ENCODE data around the gene MICAL3.
"Not testable (repeated sequence)": the region's sequence is repeated elsewhere in the genome, so short reads cannot be mapped to it uniquely, and the experiment has no call there.

Gene MICAL3

GRCh38 chr22:17770180-17771077 lies 253.9 kb downstream of the MICAL3 start:
- Mint-ChIP-seq H3K4me3 (no peak overlapping the region), H3K9me3 (no peaks in the 10 kb centered on the region), H3K27me3 (ENCODE audit: low read depth, poor library complexity) (no peaks in the 10 kb centered on the region), H3K36me3 (ENCODE audit: low read depth) (no peaks in the 10 kb centered on the region), H3K4me1 (peaks cover 46% of the 10 kb centered on the region), H3K27ac (no peak overlapping the region)
- TF ChIP-seq, protein P1, sequence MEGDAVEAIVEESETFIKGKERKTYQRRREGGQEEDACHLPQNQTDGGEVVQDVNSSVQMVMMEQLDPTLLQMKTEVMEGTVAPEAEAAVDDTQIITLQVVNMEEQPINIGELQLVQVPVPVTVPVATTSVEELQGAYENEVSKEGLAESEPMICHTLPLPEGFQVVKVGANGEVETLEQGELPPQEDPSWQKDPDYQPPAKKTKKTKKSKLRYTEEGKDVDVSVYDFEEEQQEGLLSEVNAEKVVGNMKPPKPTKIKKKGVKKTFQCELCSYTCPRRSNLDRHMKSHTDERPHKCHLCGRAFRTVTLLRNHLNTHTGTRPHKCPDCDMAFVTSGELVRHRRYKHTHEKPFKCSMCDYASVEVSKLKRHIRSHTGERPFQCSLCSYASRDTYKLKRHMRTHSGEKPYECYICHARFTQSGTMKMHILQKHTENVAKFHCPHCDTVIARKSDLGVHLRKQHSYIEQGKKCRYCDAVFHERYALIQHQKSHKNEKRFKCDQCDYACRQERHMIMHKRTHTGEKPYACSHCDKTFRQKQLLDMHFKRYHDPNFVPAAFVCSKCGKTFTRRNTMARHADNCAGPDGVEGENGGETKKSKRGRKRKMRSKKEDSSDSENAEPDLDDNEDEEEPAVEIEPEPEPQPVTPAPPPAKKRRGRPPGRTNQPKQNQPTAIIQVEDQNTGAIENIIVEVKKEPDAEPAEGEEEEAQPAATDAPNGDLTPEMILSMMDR (IDR thresholded peaks at IDR 0.05): no peak
- no peak for DNase-seq

DNA sequence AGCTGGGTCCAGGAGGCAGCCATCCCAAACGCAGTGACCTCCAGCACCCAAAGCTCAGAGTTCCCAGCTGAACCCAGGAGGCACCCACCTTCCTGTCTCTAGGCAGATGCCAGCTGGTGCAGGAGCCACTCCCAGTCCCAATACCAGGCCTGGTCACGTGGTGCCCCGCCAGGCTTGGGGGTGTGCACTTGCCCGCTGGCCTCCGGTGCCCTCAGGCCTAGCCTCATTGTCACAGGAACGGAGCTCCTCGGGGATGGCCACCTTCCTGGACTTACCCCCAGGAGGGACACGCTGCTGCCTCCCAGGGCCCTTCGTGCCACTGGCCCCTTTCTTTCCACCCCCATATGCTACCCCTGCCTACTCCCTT lies 254.7 kb downstream of the MICAL3 start:
- Mint-ChIP-seq H3K36me3 (ENCODE audit: low read depth) (no peaks in the 10 kb centered on the region), H3K27me3 (ENCODE audit: low read depth, poor library complexity) (no peaks in the 10 kb centered on the region), H3K27ac (no peak overlapping the region), H3K9me3 (no peaks in the 10 kb centered on the region), H3K4me3 (no peak overlapping the region), H3K4me1 (peaks cover 45% of the 10 kb centered on the region)
- DNase-seq: no peak
- TF ChIP-seq, protein P1 (IDR thresholded peaks at IDR 0.05): no peak

- Mint-ChIP-seq H3K9me3 (no peaks in the 10 kb centered on the region), H3K36me3 (ENCODE audit: low read depth) (no peaks in the 10 kb centered on the region), H3K27me3 (ENCODE audit: low read depth, poor library complexity) (peaks cover 2% of the 10 kb centered on the region), H3K4me1 (peaks cover 50% of the 10 kb centered on the region), H3K27ac (no peak overlapping the region), H3K4me3 (no peak overlapping the region)
- TF ChIP-seq, protein P1 (IDR thresholded peaks at IDR 0.05): no peak
- DNase-seq: no peak
These were observed 255.2 kb downstream of the MICAL3 start for GRCh38 chr22:17769013-17769715.

GRCh38 chr22:17767233-17768065 lies 256.9 kb downstream of the MICAL3 start:
- Mint-ChIP-seq H3K9me3 (no peaks in the 10 kb centered on the region), H3K27ac (peak overlapping the region; percentile 5), H3K27me3 (ENCODE audit: low read depth, poor library complexity) (peaks cover 5% of the 10 kb centered on the region), H3K4me1 (peaks cover 41% of the 10 kb centered on the region), H3K4me3 (no peak overlapping the region), H3K36me3 (ENCODE audit: low read depth) (no peaks in the 10 kb centered on the region)
- TF ChIP-seq, protein P1 (IDR thresholded peaks at IDR 0.05): no peak
- no peak for DNase-seq

DNA sequence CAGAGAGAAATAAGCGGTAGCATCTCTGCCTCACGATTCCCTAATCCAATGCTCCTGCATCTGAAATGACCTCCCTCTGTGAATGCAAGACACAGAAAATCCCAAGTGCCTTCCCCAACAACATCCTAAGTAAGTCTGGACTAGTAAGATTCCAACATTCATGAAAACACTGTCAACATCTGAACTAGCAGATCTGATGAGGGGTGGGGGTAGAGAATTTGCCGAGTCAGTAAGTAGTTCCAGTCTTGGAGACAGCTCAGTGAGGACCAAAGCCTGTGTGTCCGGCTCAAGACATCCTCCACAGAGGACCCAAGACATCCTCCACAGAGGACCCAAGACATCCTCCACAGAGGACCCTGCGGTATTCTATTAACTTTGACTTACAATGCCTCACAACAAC lies 259.5 kb downstream of the MICAL3 start:
- H3K27me3 Mint-ChIP-seq (ENCODE audit: low read depth, poor library complexity); DNase-seq; H3K9me3 Mint-ChIP-seq; H3K27ac Mint-ChIP-seq; H3K4me3 Mint-ChIP-seq; H3K36me3 Mint-ChIP-seq (ENCODE audit: low read depth): not testable (repeated sequence)
- H3K4me1 Mint-ChIP-seq: peaks cover 26% of the 10 kb centered on the region

- H3K9me3 Mint-ChIP-seq: no peaks in the 10 kb centered on the region
- DNase-seq: no peak
- peaks cover 5% of the 10 kb centered on the region for H3K27me3 Mint-ChIP-seq (ENCODE audit: low read depth, poor library complexity)
- H3K36me3 Mint-ChIP-seq (ENCODE audit: low read depth): no peaks in the 10 kb centered on the region
- peaks cover 26% of the 10 kb centered on the region for H3K4me1 Mint-ChIP-seq
- TF ChIP-seq, protein P1 (IDR thresholded peaks at IDR 0.05): no peak
- H3K4me3 Mint-ChIP-seq: no peak overlapping the region
- H3K27ac Mint-ChIP-seq: no peak overlapping the region
These were observed 260.3 kb downstream of the MICAL3 start for GRCh38 chr22:17764036-17764435.

DNA sequence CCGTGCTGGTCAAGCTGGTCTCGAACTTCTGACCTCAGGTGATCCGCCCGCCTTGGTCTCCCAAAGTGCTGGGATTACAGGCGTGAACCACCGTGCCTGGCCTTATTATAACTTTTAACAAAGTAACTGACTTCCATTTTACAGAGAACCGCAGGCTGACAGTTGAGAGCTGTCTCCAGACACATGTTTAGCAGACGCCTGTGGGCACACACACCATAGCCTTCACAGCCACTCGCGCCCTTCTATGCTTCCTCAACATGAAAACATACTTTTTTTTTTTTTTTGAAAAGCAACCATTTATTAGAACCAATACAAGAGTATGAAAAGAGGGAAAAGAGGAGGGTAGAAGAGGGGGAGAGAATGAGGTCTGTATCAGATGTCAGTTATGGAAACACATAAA lies 260.9 kb downstream of the MICAL3 start:
- peaks cover 26% of the 10 kb centered on the region for H3K4me1 Mint-ChIP-seq
- not testable (repeated sequence) for H3K4me3 Mint-ChIP-seq; H3K27me3 Mint-ChIP-seq (ENCODE audit: low read depth, poor library complexity); DNase-seq; H3K9me3 Mint-ChIP-seq; H3K36me3 Mint-ChIP-seq (ENCODE audit: low read depth); H3K27ac Mint-ChIP-seq
